ENCODE measurements around the gene SYNM. TPM values are rescaled to one million over a fixed set of nuclear protein-coding genes. Genes with fewer than 3 reads are reported as not detected.
A peak's percentile ranks its signal among the peaks of the same experiment; 100 is the strongest.

Gene SYNM
- total RNA-seq, 1 experiment from 2014 or later, result 3.3 TPM

DNA sequence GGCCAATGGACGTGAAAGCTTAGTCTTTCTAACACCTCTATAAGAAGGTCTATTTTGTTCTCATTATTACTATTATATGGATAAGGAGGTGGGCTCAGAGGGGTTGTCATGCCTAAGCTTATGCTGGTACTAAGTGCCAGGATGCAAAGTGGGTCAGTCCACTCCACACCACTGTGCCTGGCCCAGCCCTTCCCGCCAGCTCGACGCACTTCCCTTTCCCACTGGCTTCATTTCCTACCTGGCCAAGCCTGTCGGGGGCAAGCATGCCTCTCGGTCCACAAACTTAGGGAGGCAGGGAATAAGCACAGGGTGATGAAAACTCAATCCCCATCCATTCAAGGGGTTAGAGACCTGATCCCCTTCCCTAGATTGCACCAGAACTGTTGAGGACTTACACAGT lies 5.9 kb upstream of the SYNM start:
- no peaks in the 10 kb centered on the region for H3K27me3 ChIP-seq (ENCODE audit: insufficient read depth, low read length)
- H3K4me2 ChIP-seq (ENCODE audit: low read length), result no peak overlapping the region
- BruUV-seq (replicated peaks), result no TSS peak
- RAD21 ChIA-PET (ENCODE audit: low non-redundant PET in 1 of 2, low total read pairs in 2 of 2, uncharacterized antibody in 2 of 2, unreplicated experiment in 2 of 2), result interaction anchor here in 1 of 2 experiments (1.1 kb wide), 1 partner anchor 113 kb away, joined by 3 read pairs; no protein-coding TSS in a partner anchor
- POLR2A ChIA-PET, result no interaction called here
- H3K27ac ChIP-seq (ENCODE audit: low read depth, low read length), result no peak overlapping the region
- CTCF ChIA-PET, result no interaction called here
- H3K4me1 ChIP-seq (ENCODE audit: control insufficient read depth in 1 of 2, insufficient read depth in 2 of 2, low read length in 2 of 2), result peaks cover 3 to 12% of the 10 kb centered on the region in 2 experiments; a peak in 3 of 4 replicates
- no peaks in the 10 kb centered on the region for H3K9me2 ChIP-seq (ENCODE audit: insufficient read depth)
- H3K9ac ChIP-seq (ENCODE audit: low read length), result no peak overlapping the region
- TF ChIP-seq RAD21 (IDR thresholded peaks at IDR 0.05; ENCODE audit: low read depth) (no peak), CEBPB (IDR thresholded peaks at IDR 0.05; ENCODE audit: low read depth) (no peak), FOSL1 (IDR thresholded peaks at IDR 0.05; ENCODE audit: low read depth) (no peak), ZNF274 (IDR thresholded peaks at IDR 0.05; ENCODE audit: low read depth, low read length) (no peak)
- intact Hi-C loops (cut with micrococcal nuclease), result no loop called here
- H3K9me3 ChIP-seq (ENCODE audit: control insufficient read depth in 1 of 2, insufficient read depth in 1 of 2, low read depth in 1 of 2, low read length in 2 of 2), result no peaks in the 10 kb centered on the region
- ATAC-seq (no peak), DNase-seq (ENCODE audit: low read depth, low spot score) (no peak)
- H4K20me1 ChIP-seq (ENCODE audit: insufficient read depth), result no peaks in the 10 kb centered on the region
- no peak overlapping the region for H2AFZ ChIP-seq (ENCODE audit: low read depth, low read length, poor library complexity, severe bottlenecking)
- no peaks in the 10 kb centered on the region for H3K36me3 ChIP-seq (ENCODE audit: control insufficient read depth in 1 of 2, insufficient read depth in 2 of 2, low read length in 2 of 2)
- no peak overlapping the region for H3K4me3 ChIP-seq (replicated peaks in 1 of 2; ENCODE audit: low read depth in 1 of 2, low read length in 2 of 2)
- no peaks in the 10 kb centered on the region for H3K79me2 ChIP-seq (ENCODE audit: insufficient read depth, low read length)

GRCh38 chr15:99099661-99100060 lies 5.2 kb upstream of the SYNM start:
- ChIA-PET CTCF (interaction anchor here (1.4 to 2.3 kb wide), 4 partner anchors 24 to 173 kb away, joined by 3 to 7 read pairs (median 4); no protein-coding TSS in a partner anchor), POLR2A (no interaction called here), RAD21 (ENCODE audit: low non-redundant PET in 1 of 2, low total read pairs in 2 of 2, uncharacterized antibody in 2 of 2, unreplicated experiment in 2 of 2) (interaction anchor here in 1 of 2 experiments (1.1 kb wide), 1 partner anchor 112 kb away, joined by 3 read pairs; no protein-coding TSS in a partner anchor)
- H3K4me1 ChIP-seq (ENCODE audit: control insufficient read depth in 1 of 2, insufficient read depth in 2 of 2, low read length in 2 of 2), result peaks cover 3 to 12% of the 10 kb centered on the region in 2 experiments; a peak in 3 of 4 replicates
- H3K9me3 ChIP-seq (ENCODE audit: control insufficient read depth in 1 of 2, insufficient read depth in 1 of 2, low read depth in 1 of 2, low read length in 2 of 2), result no peaks in the 10 kb centered on the region
- intact Hi-C loops (cut with micrococcal nuclease), result loop anchor here (1.0 to 10.0 kb wide), 3 partner anchors 114 to 655 kb away; partner anchors contain the start of gene LRRC28
- H3K27me3 ChIP-seq (ENCODE audit: insufficient read depth, low read length), result no peaks in the 10 kb centered on the region
- H3K36me3 ChIP-seq (ENCODE audit: control insufficient read depth in 1 of 2, insufficient read depth in 2 of 2, low read length in 2 of 2), result no peaks in the 10 kb centered on the region
- no peak for ATAC-seq
- H4K20me1 ChIP-seq (ENCODE audit: insufficient read depth), result no peaks in the 10 kb centered on the region
- no peak for DNase-seq (ENCODE audit: low read depth, low spot score)
- no peak overlapping the region for H3K27ac ChIP-seq (ENCODE audit: low read depth, low read length)
- no peaks in the 10 kb centered on the region for H3K79me2 ChIP-seq (ENCODE audit: insufficient read depth, low read length)
- no TSS peak for BruUV-seq (replicated peaks)
- H2AFZ ChIP-seq (ENCODE audit: low read depth, low read length, poor library complexity, severe bottlenecking), result peak overlapping the region; percentile 95
- H3K4me3 ChIP-seq (replicated peaks in 1 of 2; ENCODE audit: low read depth in 1 of 2, low read length in 2 of 2), result no peak overlapping the region
- no peaks in the 10 kb centered on the region for H3K9me2 ChIP-seq (ENCODE audit: insufficient read depth)
- H3K9ac ChIP-seq (ENCODE audit: low read length), result no peak overlapping the region
- TF ChIP-seq, protein P1, sequence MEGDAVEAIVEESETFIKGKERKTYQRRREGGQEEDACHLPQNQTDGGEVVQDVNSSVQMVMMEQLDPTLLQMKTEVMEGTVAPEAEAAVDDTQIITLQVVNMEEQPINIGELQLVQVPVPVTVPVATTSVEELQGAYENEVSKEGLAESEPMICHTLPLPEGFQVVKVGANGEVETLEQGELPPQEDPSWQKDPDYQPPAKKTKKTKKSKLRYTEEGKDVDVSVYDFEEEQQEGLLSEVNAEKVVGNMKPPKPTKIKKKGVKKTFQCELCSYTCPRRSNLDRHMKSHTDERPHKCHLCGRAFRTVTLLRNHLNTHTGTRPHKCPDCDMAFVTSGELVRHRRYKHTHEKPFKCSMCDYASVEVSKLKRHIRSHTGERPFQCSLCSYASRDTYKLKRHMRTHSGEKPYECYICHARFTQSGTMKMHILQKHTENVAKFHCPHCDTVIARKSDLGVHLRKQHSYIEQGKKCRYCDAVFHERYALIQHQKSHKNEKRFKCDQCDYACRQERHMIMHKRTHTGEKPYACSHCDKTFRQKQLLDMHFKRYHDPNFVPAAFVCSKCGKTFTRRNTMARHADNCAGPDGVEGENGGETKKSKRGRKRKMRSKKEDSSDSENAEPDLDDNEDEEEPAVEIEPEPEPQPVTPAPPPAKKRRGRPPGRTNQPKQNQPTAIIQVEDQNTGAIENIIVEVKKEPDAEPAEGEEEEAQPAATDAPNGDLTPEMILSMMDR (IDR thresholded peaks at IDR 0.05 in 2 of 3, conservative IDR thresholded peaks at IDR 0.05 in 1 of 3; ENCODE audit: borderline replicate concordance in 1 of 3, insufficient read depth in 1 of 3, low read depth in 2 of 3, low read length in 2 of 3), result no peak
- TF ChIP-seq, protein P2, sequence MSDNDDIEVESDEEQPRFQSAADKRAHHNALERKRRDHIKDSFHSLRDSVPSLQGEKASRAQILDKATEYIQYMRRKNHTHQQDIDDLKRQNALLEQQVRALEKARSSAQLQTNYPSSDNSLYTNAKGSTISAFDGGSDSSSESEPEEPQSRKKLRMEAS (IDR thresholded peaks at IDR 0.05), result no peak
- TF ChIP-seq POLR2AphosphoS5 (IDR thresholded peaks at IDR 0.05; ENCODE audit: low read depth, low read length) (no peak), ZFX (IDR thresholded peaks at IDR 0.05) (no peak), JUND (IDR thresholded peaks at IDR 0.05) (no peak), SRF (IDR thresholded peaks at IDR 0.05; ENCODE audit: low read depth) (no peak)
- H3K4me2 ChIP-seq (ENCODE audit: low read length), result no peak overlapping the region

Data from HCT116 (cell line).